ENCODE data around the gene CEP68. TPM values are rescaled to one million over a fixed set of nuclear protein-coding genes. Genes with fewer than 3 reads are reported as not detected.
A peak's percentile ranks its signal among the peaks of the same experiment; 100 is the strongest.

The CEP68 gene
- total RNA-seq, 1 experiment from 2014 or later: 11.2 TPM

GRCh38 chr2:65081232-65081685, 25.0 kb downstream of the CEP68 start:
- DNase-seq (ENCODE audit: low read depth, low spot score) (no peak), ATAC-seq (no peak)
- no peaks in the 10 kb centered on the region for H4K20me1 ChIP-seq (ENCODE audit: insufficient read depth)
- no peaks in the 10 kb centered on the region for H3K9me2 ChIP-seq (ENCODE audit: insufficient read depth)
- no TSS peak for BruUV-seq (replicated peaks)
- TF ChIP-seq EGR1 (IDR thresholded peaks at IDR 0.05; ENCODE audit: low read depth) (no peak), POLR2AphosphoS5 (IDR thresholded peaks at IDR 0.05; ENCODE audit: low read depth, low read length) (0 out of 2 replicates have a peak, but pooled peaks have one; percentile 12)
- peaks cover 9% of the 10 kb centered on the region; the same call in 1 of the 2 replicates for H3K79me2 ChIP-seq (ENCODE audit: insufficient read depth, low read length)
- no peak overlapping the region for H3K9ac ChIP-seq (ENCODE audit: low read length)
- no peak overlapping the region for H3K4me2 ChIP-seq (ENCODE audit: low read length)
- CTCF ChIA-PET: no interaction called here
- RAD21 ChIA-PET (ENCODE audit: low non-redundant PET in 1 of 2, low total read pairs in 2 of 2, uncharacterized antibody in 2 of 2, unreplicated experiment in 2 of 2): interaction anchor here in 1 of 2 experiments (0.7 kb wide), 1 partner anchor 48 kb away, joined by 3 read pairs; the partner anchor contains the start of gene RAB1A
- POLR2A ChIA-PET: no interaction called here
- intact Hi-C loops (cut with micrococcal nuclease): no loop called here
- H3K9me3 ChIP-seq (ENCODE audit: control insufficient read depth in 1 of 2, insufficient read depth in 1 of 2, low read depth in 1 of 2, low read length in 2 of 2): no peaks in the 10 kb centered on the region
- no peak overlapping the region for H3K27ac ChIP-seq (ENCODE audit: low read depth, low read length)
- H3K4me3 ChIP-seq (replicated peaks in 1 of 2; ENCODE audit: low read depth in 1 of 2, low read length in 2 of 2): no peak overlapping the region
- H2AFZ ChIP-seq (ENCODE audit: low read depth, low read length, poor library complexity, severe bottlenecking): no peak overlapping the region
- no peaks in the 10 kb centered on the region for H3K27me3 ChIP-seq (ENCODE audit: insufficient read depth, low read length)
- peaks cover 23 to 26% of the 10 kb centered on the region in 2 experiments for H3K36me3 ChIP-seq (ENCODE audit: control insufficient read depth in 1 of 2, insufficient read depth in 2 of 2, low read length in 2 of 2)
- H3K4me1 ChIP-seq (ENCODE audit: control insufficient read depth in 1 of 2, insufficient read depth in 2 of 2, low read length in 2 of 2): peaks cover 0 to 4% of the 10 kb centered on the region in 2 experiments; a peak in 1 of 4 replicates

GRCh38 chr2:65085148-65085547, 28.9 kb downstream of the CEP68 start:
- no peak overlapping the region for H2AFZ ChIP-seq (ENCODE audit: low read depth, low read length, poor library complexity, severe bottlenecking)
- H3K27me3 ChIP-seq (ENCODE audit: insufficient read depth, low read length): no peaks in the 10 kb centered on the region
- ChIA-PET CTCF (no interaction called here), RAD21 (ENCODE audit: low non-redundant PET in 1 of 2, low total read pairs in 2 of 2, uncharacterized antibody in 2 of 2, unreplicated experiment in 2 of 2) (no interaction called here), POLR2A (no interaction called here)
- 0 out of 2 replicates have a peak, but pooled peaks cover under 1% of the 10 kb centered on the region for H4K20me1 ChIP-seq (ENCODE audit: insufficient read depth)
- no peak overlapping the region for H3K27ac ChIP-seq (ENCODE audit: low read depth, low read length)
- no peaks in the 10 kb centered on the region for H3K4me1 ChIP-seq (ENCODE audit: control insufficient read depth in 1 of 2, insufficient read depth in 2 of 2, low read length in 2 of 2)
- no TSS peak for BruUV-seq (replicated peaks)
- H3K4me3 ChIP-seq (replicated peaks in 1 of 2; ENCODE audit: low read depth in 1 of 2, low read length in 2 of 2): no peak overlapping the region
- no peak for DNase-seq (ENCODE audit: low read depth, low spot score)
- intact Hi-C loops (cut with micrococcal nuclease): no loop called here
- ATAC-seq: no peak
- H3K9me3 ChIP-seq (ENCODE audit: control insufficient read depth in 1 of 2, insufficient read depth in 1 of 2, low read depth in 1 of 2, low read length in 2 of 2): no peaks in the 10 kb centered on the region
- no peak overlapping the region for H3K9ac ChIP-seq (ENCODE audit: low read length)
- no peaks in the 10 kb centered on the region for H3K9me2 ChIP-seq (ENCODE audit: insufficient read depth)
- peaks cover 14 to 23% of the 10 kb centered on the region in 2 experiments; a peak in 3 of 4 replicates for H3K36me3 ChIP-seq (ENCODE audit: control insufficient read depth in 1 of 2, insufficient read depth in 2 of 2, low read length in 2 of 2)
- TF ChIP-seq RAD21 (IDR thresholded peaks at IDR 0.05; ENCODE audit: low read depth) (no peak), REST (IDR thresholded peaks at IDR 0.05; ENCODE audit: low read depth) (no peak), POLR2AphosphoS5 (IDR thresholded peaks at IDR 0.05; ENCODE audit: low read depth, low read length) (no peak), ZNF274 (IDR thresholded peaks at IDR 0.05; ENCODE audit: low read depth, low read length) (no peak), SP1 (IDR thresholded peaks at IDR 0.05; ENCODE audit: low read depth) (no peak), JUND (IDR thresholded peaks at IDR 0.05) (no peak), POLR2A (IDR thresholded peaks at IDR 0.05; ENCODE audit: borderline replicate concordance, extremely low read depth, insufficient read depth, insufficient read length) (no peak), YY1 (IDR thresholded peaks at IDR 0.05; ENCODE audit: extremely low read depth, insufficient replicate concordance, low read depth, low read length) (no peak), FOSL1 (IDR thresholded peaks at IDR 0.05; ENCODE audit: low read depth) (no peak), MAX (IDR thresholded peaks at IDR 0.05) (no peak), EZH2 (IDR thresholded peaks at IDR 0.05) (no peak)
- H3K79me2 ChIP-seq (ENCODE audit: insufficient read depth, low read length): peaks cover 27% of the 10 kb centered on the region
- no peak overlapping the region for H3K4me2 ChIP-seq (ENCODE audit: low read length)
